HUES48 (cell line): Measurements from ENCODE around the gene ZFPL1.

Experiments
- H3K27ac ChIP-seq: one replicate; pipeline ENCODE4 v1.7.0; 2013; ENCODE audit warnings: low read depth, low read length, inconsistent platforms
- H3K27me3 ChIP-seq: 2 replicates; pipeline ENCODE4 v1.6.1; 2013; ENCODE audit warnings: mild to moderate bottlenecking, low read length; ENCODE audit not compliant: control insufficient read depth, insufficient read depth
- H3K36me3 ChIP-seq: 2 replicates; pipeline ENCODE4 v1.6.1; 2013; ENCODE audit warnings: low read length; ENCODE audit not compliant: control insufficient read depth, insufficient read depth
- H3K4me1 ChIP-seq: 2 replicates; pipeline ENCODE4 v1.6.1; 2013; ENCODE audit warnings: mild to moderate bottlenecking, low read length; ENCODE audit not compliant: control insufficient read depth, insufficient read depth
- H3K4me3 ChIP-seq: 2 replicates; pipeline ENCODE4 v1.5.1; 2013; ENCODE audit warnings: mild to moderate bottlenecking, low read depth, low read length
- H3K9ac ChIP-seq: 2 replicates; pipeline ENCODE4 v1.6.1; 2013; ENCODE audit warnings: mild to moderate bottlenecking, low read depth, low read length, moderate library complexity
- H3K9me3 ChIP-seq: 2 replicates; pipeline ENCODE4 v1.6.1; 2013; ENCODE audit warnings: low read length; ENCODE audit not compliant: control insufficient read depth, insufficient read depth

ZFPL1 gene

DNA sequence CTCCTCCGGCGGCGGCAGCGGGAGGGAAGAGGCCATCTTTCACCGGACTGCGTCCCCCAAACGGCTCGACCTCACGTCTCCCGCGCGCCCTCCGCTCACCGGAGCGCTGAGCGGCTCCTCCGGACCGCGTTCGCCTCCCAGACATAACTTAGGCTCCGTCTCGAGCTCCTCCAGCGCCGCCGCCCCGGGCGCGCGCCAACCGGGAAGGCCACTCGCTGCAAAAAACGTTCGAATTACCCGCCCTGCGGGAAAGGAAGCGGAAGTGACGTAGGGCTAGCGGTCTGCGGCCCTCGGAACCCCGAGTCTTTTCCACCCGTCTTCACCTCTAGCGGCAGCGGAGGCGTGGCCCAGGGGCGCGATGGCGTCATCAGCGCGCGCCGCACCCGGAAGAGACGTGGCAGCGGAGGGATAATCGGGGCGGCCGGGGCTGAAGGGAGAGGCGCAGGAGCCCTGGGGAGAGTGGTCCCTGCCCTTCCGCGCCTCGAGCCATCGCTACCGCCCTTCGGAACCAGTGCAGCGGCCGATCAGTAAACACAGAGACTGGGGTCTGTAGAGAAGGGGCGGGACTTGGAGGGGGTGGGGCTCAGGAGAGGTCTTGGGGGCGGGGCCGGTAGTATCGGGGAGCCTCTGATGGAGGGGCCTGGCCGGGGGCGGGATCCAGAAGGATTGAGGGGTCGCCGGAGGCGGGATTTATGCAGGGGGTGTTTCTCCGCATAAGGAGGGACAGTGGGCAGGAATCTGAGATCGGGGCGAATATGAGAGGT is at the start of gene ZFPL1, which contains the start of gene CDCA5:
Gene ZFPL1, plus strand, starts transcription at position 389 of the 764 bp plus-strand sequence. CDS start 477 bp downstream, outside the sequence.
Gene CDCA5, minus strand, starts transcription at position 207 of the 764 bp plus-strand sequence. Its CDS starts 62 bp downstream, at position 145.
- H3K27ac ChIP-seq, result peak within 1 kb of the TSS; percentile 97

DNA sequence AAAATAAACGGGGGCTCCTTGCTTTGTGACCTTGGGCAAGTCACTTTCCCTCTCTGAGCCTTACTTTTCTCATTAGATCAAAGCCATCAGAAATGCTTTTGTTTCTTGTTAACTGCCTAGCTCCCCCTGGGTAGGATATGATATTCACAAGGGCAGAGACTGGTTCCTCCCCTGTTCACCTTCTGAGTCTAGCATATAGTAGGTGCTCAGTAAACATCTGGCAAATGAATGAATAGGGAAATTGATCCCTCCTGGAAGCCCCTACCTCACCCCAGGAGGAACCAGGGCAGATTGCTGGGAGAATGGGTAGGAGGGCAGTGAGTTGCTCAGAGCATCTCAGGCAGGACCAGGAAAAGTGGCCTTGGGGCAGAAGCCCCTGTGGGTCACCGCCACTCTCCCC is 49.6 kb upstream of the ZFPL1 start:
- Histone ChIP-seq H3K4me3 (no peak overlapping the region), H3K36me3 (peaks cover 20% of the 10 kb centered on the region; the same call in 1 of the 2 replicates), H3K27me3 (no peaks in the 10 kb centered on the region), H3K9me3 (no peaks in the 10 kb centered on the region), H3K9ac (no peak overlapping the region), H3K4me1 (no peaks in the 10 kb centered on the region), H3K27ac (no peak overlapping the region)

More for the DNA sequence above, at the start of gene ZFPL1, which contains the start of gene CDCA5:
- Histone ChIP-seq H3K36me3 (peaks cover 48% of the 10 kb centered on the region), H3K27me3 (no peaks in the 10 kb centered on the region), H3K4me3 (peak within 1 kb of the TSS; percentile 99), H3K9me3 (no peaks in the 10 kb centered on the region), H3K9ac (peak within 1 kb of the TSS; percentile 95), H3K4me1 (peaks cover 6% of the 10 kb centered on the region)

DNA sequence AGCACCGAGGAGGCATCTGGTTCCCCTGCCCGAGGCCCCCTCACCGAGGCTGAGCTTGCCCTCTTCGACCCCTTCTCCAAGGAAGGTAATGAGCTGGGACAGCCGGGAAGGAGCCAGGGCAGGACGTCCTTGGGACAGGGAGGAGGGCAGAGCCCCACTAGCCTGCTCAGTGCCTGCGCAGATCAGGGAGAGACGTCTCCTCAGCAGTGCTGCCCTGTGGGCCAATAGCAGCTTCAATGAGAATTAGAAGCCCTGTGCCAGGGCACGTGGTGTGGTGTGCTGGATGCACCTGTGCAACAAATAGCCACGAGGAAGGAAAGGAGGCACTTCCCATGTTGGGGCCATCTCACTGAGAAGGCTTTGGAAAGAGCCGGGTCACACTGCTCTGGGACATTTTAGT is 48.4 kb upstream of the ZFPL1 start:
- no peaks in the 10 kb centered on the region for H3K4me1 ChIP-seq
- H3K9me3 ChIP-seq, result no peaks in the 10 kb centered on the region
- H3K27ac ChIP-seq, result no peak overlapping the region
- no peak overlapping the region for H3K4me3 ChIP-seq
- peaks cover 20% of the 10 kb centered on the region; the same call in 1 of the 2 replicates for H3K36me3 ChIP-seq
- no peaks in the 10 kb centered on the region for H3K27me3 ChIP-seq
- H3K9ac ChIP-seq, result no peak overlapping the region

DNA sequence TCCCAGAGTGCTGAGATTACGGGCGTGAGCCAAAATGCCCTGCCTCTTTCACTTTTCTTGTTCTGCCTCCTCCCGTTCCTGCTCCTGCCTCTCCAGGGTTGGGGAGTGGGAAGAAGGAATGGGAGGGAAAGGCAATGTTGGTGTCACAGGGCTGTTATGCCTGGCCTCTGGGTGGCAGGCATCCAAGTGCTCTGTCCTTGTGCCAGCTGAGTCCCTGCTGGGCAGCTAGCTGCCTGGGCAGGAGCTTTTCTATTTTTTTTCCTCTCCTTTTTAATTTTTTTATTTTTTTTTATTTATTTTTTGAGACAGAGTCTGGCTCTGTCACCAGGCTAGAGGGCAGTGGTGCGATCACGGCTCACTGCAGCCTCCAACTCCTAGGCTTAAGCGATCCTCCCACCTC is 47.1 kb upstream of the ZFPL1 start:
- H3K36me3 ChIP-seq, result peaks cover 20% of the 10 kb centered on the region; the same call in 1 of the 2 replicates
- no peak overlapping the region for H3K4me3 ChIP-seq
- no peak overlapping the region for H3K27ac ChIP-seq
- H3K9me3 ChIP-seq, result no peaks in the 10 kb centered on the region
- H3K9ac ChIP-seq, result no peak overlapping the region
- no peaks in the 10 kb centered on the region for H3K27me3 ChIP-seq
- no peaks in the 10 kb centered on the region for H3K4me1 ChIP-seq

DNA sequence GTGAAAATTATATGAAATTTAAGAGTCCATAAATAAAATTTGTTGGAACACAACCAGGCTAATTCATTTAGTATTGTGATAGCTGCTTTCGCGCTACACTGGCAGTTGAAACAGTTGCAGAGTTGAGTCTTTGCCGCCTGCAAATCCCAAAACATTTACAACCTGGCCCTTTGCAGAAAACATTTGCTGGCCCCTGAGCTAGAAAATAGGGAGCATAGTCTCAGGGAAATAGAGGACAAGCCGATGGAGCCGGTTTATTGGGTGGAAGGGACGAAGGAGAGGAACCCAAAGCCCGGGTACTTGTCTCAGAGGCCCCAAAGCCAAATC is 43.5 kb upstream of the ZFPL1 start:
- Histone ChIP-seq H3K36me3 (peaks cover 32% of the 10 kb centered on the region), H3K27me3 (no peaks in the 10 kb centered on the region), H3K9ac (peak overlapping the region; percentile 85; the same call in 1 of the 2 replicates), H3K27ac (peak overlapping the region; percentile 97), H3K4me1 (no peaks in the 10 kb centered on the region), H3K9me3 (no peaks in the 10 kb centered on the region), H3K4me3 (peak overlapping the region; percentile 95)

DNA sequence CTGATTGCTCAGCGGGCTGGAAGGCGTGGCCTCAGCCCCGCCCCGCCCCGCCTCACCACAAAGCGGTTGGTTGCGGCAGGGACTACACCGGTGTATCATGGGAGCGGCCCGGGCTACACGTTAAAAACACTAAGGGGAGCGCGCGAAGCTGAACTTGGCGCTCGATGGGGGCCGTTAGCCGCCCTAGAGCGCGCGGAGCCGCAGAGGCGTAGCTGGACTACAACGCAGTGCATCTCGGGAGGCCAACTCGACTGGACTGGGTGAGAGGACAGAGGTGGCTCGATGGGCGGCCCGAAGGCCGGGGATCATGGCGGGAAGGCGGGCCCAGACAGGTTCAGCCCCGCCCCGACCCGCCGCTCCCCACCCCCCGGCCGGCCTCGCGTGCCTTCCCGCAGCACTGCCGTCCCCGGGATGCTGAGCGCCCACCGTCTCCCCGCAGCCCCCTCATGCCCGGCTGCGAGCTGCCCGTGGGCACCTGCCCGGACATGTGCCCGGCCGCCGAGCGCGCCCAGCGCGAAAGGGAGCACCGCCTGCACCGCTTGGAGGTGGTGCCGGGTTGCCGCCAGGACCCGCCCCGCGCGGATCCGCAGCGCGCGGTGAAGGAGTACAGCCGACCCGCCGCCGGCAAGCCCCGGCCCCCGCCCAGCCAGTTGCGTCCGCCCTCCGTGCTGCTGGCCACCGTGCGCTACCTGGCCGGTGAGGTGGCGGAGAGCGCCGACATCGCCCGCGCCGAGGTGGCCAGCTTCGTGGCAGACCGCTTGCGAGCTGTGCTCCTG is 43.0 kb upstream of the ZFPL1 start, which contains the start of gene SAC3D1:
Gene SAC3D1, plus strand, starts transcription at position 364 of the 776 bp plus-strand sequence. Its CDS starts 83 bp downstream, at position 447.
- Histone ChIP-seq H3K9ac (peak within 1 kb of the TSS; percentile 85), H3K27me3 (no peaks in the 10 kb centered on the region), H3K4me1 (no peaks in the 10 kb centered on the region), H3K4me3 (peak within 1 kb of the TSS; percentile 95), H3K9me3 (no peaks in the 10 kb centered on the region), H3K27ac (peak within 1 kb of the TSS; percentile 97), H3K36me3 (peaks cover 38% of the 10 kb centered on the region)

DNA sequence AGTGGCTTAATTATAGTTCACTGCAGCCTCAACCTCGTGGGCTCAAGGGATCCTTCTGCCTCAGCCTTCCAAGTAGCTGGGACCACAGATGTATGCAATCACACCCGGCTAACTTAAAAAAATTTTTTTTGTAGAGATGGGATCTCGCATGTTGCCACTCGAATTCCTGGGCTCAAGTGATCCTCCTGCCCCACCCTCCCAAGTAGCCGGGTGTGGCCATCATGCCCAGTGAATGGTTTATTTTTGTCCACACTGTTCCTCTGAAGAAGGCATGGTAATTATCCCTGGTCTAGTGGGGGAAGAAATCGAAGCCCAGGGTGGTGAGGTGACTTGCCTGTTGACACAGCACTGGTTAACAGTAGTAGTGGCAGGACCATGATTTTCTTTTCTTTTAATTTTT is 41.1 kb upstream of the ZFPL1 start:
- H3K36me3 ChIP-seq, result peaks cover 34% of the 10 kb centered on the region
- no peaks in the 10 kb centered on the region for H3K9me3 ChIP-seq
- no peak overlapping the region for H3K4me3 ChIP-seq
- H3K9ac ChIP-seq, result no peak overlapping the region
- no peaks in the 10 kb centered on the region for H3K27me3 ChIP-seq
- H3K4me1 ChIP-seq, result no peaks in the 10 kb centered on the region; the same call in 1 of the 2 replicates
- H3K27ac ChIP-seq, result no peak overlapping the region

DNA sequence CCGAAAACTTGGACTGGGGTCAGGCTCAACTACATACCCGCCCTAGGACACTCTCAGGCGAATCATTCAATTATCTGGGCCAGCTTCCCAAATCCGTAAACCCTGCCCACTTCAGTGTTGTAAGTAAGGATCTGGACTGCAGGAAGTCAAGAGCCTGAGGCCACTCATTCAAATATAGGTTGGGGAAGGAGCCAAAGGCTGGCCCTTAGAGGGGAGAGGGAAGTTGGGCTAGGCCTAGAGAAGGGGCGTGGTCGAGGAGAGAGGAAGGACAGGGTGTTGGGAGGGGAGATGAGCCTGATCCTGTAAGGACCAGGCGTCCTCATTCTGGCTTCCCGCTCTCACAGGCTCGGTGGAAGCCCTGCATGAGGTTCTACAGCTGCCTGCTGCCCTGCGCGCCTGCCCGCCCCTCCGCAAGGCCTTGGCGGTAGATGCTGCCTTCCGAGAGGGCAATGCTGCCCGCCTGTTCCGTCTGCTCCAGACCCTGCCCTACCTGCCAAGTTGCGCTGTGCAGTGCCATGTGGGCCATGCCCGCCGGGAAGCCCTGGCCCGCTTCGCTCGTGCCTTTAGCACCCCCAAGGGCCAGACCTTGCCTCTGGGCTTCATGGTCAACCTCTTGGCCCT is 40.0 kb upstream of the ZFPL1 start:
- no peak overlapping the region for H3K27ac ChIP-seq
- no peaks in the 10 kb centered on the region; the same call in 1 of the 2 replicates for H3K4me1 ChIP-seq
- no peak overlapping the region for H3K9ac ChIP-seq
- H3K9me3 ChIP-seq, result no peaks in the 10 kb centered on the region
- no peaks in the 10 kb centered on the region for H3K27me3 ChIP-seq
- H3K4me3 ChIP-seq, result no peak overlapping the region
- H3K36me3 ChIP-seq, result peaks cover 25% of the 10 kb centered on the region

DNA sequence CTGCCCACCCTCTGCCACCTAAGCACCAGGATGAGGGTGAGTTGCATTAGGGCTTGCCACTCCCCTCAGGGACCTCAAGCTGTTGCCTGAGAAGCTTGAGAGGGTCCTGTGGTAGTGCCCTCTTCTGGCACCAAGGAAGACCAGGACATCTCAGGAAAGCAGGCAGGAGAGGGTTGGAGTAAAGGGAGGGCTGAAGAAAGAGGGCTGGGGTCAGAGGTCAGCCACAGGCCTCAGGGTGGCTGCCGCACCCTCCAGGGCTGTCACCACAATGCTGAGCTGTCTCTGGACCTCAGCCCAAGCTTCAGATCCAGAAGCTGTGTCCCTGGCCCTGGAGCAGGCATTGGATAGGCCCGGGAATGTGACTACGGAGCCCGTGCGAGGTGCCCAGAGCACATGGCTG is 39.0 kb upstream of the ZFPL1 start:
- no peak overlapping the region for H3K9ac ChIP-seq
- no peak overlapping the region for H3K27ac ChIP-seq
- no peaks in the 10 kb centered on the region for H3K9me3 ChIP-seq
- peaks cover 25% of the 10 kb centered on the region for H3K36me3 ChIP-seq
- H3K27me3 ChIP-seq, result no peaks in the 10 kb centered on the region
- H3K4me3 ChIP-seq, result no peak overlapping the region
- no peaks in the 10 kb centered on the region; the same call in 1 of the 2 replicates for H3K4me1 ChIP-seq

DNA sequence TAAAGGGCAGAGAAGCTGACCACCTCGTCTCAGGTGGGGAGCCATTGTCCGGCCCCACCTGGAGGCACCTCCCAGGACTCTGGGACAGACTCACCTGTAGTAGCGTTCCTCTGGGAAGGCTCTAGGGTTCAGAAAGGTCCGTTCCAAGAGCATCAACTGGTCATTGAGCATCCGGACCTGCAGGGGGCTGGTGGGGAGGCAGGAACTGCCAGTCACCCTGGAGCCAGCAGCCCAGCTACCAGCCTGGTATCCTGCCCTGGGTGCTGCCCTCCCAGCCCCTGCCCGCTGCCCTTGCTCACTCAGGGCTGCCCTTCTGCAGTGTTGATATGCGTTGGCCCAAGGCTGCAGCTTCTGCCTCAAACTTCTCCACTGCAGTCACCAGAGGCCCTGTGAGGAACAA is 38.3 kb upstream of the ZFPL1 start:
- no peak overlapping the region for H3K27ac ChIP-seq
- no peaks in the 10 kb centered on the region for H3K9me3 ChIP-seq
- H3K4me1 ChIP-seq, result no peaks in the 10 kb centered on the region; the same call in 1 of the 2 replicates
- H3K4me3 ChIP-seq, result no peak overlapping the region
- H3K9ac ChIP-seq, result no peak overlapping the region
- peaks cover 25% of the 10 kb centered on the region for H3K36me3 ChIP-seq
- H3K27me3 ChIP-seq, result no peaks in the 10 kb centered on the region
